ENCODE measurements around the gene TMEM106C.

Gene TMEM106C

DNA sequence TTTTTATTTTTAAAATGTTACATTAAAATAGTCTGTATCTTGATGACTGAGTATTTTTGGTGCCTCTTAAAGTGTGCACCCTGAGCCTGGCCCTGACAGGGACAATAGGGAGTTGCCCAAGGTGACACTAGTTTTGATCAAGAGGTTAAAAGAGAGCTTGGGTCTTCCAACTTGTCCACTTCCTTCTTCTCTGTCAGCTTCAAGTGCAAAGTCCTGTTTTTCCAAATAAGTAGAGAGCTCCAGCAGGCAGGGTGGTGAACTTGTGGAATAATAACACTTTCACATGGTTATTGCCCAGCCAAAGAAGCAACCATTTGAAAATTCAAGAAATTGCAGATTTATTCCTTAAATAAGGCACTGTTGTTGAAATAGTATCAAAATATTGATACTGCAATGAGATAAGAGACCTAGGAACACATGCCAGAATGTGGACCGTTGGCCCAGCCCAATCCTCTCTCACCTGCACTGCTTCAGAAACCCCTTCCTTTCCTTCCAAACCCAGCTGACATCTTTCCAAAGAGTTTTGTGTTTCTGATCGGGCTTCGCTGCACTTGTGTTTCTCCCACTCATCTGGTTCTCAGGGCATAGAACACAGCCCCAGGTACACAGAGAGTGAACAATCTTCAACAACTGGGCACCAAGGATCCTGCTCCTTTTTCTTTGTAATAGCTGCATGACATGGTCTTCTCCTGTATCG lies 54.7 kb downstream of the TMEM106C start:
- DNase-seq: no peak
